Activated effector memory CD4-positive, alpha-beta T cell treated with anti-CD3 and anti-CD28 coated beads, Interleukin-2, amount 50 U/mL, for 16 hours (primary cell): Measurements from ENCODE around the gene TAS2R3.
"Not testable (repeated sequence)": the region's sequence is repeated elsewhere in the genome, so short reads cannot be mapped to it uniquely, and the experiment has no call there.

ENCODE experiments used
- DNase-seq: peaks from one replicate; pipeline ENCODE4 v3.0.0-alpha.2; 2020

TAS2R3 gene, protein sequence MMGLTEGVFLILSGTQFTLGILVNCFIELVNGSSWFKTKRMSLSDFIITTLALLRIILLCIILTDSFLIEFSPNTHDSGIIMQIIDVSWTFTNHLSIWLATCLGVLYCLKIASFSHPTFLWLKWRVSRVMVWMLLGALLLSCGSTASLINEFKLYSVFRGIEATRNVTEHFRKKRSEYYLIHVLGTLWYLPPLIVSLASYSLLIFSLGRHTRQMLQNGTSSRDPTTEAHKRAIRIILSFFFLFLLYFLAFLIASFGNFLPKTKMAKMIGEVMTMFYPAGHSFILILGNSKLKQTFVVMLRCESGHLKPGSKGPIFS

DNA sequence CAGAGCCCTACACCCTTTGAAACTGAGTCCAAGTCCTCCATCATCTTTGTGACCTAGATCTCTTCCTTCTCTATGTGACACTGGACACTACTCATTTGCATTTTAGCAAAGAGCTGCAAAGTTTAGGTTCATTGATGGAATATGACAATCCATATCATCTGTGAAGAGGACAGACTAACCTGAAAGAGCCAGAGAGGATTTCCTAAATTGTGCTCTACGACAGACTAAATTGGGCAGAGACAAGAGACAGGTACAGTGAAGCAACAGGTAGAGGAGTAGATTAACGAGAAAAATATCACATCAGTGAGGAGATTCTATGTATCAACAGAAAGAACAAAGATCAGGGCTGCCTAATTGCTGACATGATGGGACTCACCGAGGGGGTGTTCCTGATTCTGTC, at the start of gene TAS2R3:
TSS of gene TAS2R3 (plus strand) at position 301 of the 400 bp plus-strand sequence. CDS start at position 363, 62 bp downstream.
- no peak for DNase-seq

DNA sequence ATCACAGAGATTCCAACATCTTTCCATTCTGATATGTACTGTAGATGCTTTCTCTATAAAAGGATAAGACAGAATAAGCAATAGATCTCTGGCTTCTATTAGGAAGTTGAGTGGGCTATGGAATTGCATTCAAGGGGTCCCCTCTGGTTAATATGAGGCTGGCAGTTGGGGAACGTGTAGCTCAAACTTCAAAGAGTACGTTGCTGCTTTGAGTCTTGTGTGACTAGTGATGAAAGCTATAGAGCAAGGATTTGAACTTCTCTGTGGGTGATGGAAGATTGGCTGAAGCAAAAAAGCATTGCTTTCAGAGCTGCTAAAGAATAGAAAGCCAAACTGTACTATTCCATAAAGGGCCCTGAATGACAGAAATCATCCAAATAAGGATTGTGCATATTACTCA, 49.3 kb upstream of the TAS2R3 start:
- no peak for DNase-seq

DNA sequence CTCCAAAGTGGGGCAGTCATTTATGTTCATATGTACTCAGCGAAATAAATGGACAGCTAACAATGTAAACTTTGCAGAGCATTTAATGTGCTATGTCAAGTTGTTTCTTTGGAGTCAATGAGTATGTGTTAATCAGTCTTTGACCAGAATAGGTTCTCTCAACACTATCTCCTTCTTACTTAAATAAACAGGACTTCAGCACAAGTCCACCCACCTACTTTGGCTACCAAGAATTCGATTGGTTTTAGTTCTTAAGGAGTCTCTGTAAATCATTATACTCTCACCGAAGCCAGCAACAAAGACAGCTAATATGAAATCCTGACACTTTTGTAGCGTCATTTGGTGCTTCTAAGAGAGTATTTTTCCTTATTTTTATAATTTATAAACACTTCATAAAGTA, 48.9 kb upstream of the TAS2R3 start:
- DNase-seq = no peak

DNA sequence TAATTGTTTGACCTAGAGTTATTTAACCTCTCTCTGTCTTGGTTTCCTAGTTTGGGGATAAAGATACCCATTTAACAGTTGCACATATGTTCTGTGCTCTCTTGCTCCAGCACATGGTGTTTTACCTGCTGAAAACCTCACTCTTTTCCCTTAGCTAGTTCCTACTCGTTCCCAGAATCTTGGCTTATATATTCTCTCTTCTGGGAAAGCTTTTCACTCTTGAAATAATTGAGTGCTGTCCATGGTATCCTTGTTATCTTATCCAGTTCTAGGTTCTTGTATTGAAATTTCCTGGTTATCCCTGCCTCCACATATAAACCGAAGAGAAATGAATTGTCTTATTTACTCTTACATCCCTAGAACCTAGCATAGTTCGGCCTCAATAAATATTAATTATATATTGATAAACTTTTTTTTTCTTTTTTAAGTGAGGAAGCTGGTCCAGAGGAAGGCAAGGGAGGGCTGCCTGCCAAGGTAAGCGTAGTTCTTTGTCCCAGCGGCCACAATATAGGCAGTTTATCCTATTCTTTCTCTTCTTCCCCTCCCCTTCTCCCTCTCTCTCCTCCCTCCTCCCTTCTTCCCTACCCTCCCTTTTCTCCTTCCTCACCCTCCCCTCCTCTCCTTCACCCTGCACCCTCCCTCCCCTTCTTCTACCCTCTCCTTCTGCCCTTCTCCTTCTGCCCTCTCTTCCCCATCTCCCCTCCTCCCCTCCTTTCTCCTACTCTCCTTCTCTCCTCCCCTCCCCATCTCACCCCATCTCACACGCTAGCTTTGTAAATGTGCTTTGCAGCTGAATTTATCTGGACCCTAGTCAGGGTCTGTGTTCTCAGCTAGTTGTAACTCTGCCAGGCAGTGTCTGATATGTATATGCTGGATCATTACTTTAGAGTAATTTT, 47.9 kb upstream of the TAS2R3 start:
- no peak for DNase-seq

DNA sequence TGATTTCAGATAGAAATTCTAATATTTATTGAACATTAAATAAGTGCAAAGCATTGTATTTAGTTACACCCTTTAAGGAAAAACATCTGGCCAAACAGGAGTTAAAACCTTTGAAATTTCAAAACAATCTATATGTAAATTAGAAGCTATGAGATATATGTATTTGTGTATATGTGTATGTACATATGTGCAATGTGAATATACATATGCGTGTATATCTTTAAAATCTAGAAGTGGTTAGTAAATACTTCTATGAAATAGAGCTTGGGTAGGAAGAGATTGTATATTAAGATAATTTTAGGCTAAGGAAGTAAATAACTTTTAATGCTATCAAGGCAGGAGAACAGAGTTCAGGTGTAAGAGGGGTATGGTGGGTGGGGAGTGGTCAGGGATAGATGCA, 46.4 kb upstream of the TAS2R3 start:
- DNase-seq = no peak

DNA sequence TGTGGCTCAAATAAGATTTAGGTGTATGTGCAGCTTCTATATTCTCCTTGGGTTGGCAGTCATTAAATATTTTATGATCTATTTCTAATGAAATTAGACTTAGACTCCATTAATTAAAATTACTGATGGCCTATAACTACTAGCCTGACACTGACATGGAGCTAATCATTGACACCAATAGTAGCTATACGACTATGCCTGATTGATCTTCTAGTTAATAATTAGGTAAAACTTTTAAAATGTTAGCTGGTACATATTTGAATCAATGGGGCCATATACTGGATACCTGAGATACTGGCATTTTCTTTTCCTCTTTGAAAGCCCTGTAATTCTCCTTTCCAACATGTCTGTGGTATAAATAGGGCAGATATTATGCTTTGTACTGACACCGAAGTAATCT, 41.4 kb upstream of the TAS2R3 start:
- DNase-seq = no peak

DNA sequence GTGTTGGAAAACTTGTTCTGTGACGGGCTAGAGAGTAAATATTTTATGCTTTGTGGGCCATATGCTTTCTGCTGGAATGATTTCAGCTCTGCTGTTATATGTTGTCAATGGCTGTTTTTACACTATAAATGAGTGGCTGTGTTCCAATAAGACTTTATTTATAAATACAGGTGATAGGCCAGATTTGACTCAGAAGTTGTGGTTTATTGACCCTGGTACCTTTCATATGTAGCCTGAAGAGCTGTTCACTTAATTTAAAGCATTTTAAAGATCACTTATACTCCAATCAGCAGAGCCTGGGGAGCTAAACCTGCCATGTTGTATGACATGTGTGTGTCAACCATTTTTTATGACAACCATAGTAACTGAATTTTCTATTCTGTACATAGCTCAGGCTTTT, 34.9 kb upstream of the TAS2R3 start:
- DNase-seq = no peak

DNA sequence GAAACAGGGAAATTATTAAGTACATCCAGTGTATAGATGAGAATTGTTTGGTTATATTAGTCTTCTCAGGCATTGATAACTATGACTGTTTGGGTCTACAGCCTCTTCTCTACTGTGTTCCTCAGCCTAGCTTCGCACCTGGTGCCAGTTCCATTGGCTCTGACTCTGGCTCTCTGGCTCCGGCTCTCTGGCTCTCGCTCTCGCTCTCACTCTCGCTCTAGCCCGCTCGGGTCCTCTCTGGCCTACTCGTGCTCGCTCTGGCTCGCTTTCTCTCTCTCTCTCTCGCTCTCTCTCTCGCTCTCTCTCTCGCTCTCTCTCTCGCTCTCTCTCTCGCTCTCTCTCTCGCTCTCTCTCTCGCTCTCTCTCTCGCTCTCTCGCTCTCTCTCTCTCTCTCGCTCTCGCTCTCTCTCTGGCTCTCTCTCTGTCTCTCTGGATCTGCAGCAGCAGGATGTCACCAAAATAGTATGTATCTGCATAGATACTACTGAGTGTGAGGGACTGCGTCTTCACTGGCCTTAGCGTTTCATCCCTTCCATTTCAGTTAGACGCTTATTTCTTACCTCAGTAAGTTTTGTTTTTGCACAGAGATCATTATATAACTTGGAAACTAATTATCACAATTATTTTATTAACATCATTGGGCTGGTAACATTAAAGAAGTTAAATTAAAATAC, 32.3 kb upstream of the TAS2R3 start:
- DNase-seq = no peak

DNA sequence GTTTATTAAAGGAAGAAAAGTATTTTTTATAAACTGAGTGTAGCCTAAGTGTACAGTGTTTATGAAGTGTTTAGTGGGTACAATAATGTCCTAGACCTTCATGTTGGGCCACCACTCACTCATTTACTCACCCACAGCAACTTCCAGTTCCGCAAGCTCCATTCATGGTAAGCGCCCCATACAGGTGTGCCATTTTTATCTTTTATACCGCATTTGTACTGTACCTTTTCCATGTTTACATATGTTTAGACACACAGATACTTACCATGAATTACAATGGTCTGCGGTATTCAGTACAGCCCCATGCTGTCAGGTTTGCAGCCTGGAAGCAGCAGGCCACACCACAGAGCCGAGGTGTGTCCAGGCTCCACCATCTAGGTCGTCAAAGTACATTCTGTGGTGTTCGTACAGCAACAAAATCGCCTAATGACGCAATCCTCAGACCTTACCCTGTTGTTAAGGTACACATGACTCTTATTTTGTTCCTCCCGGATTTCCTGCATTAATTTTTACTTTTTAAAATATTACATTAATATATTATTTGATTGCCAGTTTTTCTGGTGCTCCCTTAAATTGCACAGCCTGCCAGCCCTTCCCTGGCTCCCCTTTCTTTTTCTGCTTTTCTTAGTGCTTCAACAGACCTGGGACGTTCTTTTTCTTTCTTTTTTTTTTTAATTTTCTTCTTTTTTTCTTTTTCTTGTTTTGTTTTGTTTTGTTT, 26.6 kb upstream of the TAS2R3 start:
- no peak for DNase-seq

DNA sequence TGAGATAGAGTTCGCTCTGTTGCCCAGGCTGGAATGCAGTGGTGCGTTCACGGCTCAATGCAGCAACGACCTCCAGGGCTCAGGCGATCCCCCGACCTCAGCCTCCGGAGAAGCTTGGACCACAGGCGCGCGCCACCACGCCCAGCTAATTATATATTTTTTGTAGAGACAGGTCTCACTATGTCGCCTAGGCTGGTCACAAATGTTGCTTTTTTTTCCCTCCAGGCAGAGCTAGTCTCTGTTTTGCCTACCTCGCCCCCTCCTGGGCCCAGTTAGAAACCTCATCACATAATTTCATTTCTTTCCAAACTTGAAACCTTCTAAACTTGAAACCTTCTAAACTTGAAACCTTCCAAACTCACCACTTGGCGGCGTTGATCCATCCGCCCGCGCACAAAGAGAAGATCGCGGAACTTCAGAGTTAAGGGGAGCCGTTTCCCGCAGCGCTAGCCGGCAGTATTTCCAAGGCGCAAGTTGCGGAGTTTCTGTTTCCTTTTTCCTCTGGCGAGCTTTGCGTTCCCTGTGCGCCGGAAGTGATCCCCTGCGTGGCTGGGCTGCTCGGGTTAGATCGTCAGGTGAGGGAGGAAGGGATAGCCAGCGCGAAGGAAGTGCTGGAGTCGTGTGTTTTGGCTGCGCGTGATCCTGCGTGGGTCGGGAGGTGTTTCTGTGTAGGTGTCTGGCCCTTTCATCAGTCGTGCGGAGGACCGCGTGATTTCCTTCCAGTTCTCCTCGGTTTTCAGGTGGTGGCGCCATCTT, 25.9 kb upstream of the TAS2R3 start, which contains the start of gene SSBP1:
TSS of gene SSBP1 (plus strand) at position 523 of the 756 bp plus-strand sequence. CDS start 809 bp downstream, outside the sequence.
- DNase-seq = peak; percentile 97

DNA sequence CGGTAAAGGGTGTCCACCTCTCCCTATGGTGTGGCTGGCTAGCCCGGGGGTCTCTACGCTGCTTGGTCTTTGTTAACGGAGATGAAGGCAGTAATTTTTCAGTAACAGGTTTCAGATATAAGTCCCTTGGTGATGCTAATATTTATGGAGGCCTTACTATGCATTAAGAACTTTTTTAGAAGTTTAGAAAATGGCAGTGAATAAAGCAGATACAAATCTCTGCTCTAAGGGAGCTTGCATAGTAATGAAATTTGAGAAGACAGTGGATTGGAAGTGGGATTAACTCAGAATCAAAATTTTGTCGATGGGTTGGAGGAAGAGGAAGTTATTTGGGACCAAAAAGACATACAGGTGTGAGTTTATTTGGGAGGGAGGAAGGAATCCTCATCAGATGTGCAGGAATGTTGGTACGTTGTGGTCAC, 25.3 kb upstream of the TAS2R3 start:
- no peak for DNase-seq

DNA sequence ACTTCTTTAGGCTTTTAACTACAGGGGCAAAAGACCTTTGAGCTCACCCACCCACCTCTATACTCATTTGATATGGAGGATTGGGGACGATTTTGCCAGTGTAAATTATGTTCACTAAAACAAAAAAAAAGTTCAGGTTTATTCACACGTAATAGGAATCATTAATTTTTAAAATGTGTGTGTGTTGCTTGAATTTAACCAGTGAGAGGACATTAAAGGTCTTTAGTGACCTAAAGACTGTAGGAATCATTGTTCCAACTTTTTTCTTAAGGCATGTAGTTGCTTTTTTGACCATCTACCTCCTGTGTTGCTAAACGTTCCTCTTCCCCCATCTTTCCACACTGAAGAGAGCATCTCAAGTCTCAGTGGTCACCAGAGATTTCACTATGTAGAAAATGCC, 24.6 kb upstream of the TAS2R3 start:
- no peak for DNase-seq

DNA sequence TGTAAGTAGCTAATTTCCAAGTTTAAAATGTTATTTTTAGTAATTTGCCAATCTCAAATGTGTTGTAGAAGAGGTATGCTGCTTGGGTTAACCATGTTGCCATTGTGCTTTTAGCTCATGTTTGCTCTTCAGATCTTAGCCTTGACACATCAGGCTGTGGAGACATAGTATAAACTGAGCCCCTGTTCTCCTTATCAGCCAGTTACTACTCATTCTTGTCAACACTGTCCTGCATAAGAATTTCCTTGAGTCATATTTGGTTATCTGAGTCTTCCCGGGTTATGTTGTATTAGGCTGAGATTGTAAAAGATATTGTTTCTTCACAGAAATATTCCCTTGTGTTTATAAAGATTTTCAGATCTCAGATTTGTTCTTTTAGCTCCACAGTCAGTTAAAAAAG, 21.7 kb upstream of the TAS2R3 start:
- DNase-seq = no peak

DNA sequence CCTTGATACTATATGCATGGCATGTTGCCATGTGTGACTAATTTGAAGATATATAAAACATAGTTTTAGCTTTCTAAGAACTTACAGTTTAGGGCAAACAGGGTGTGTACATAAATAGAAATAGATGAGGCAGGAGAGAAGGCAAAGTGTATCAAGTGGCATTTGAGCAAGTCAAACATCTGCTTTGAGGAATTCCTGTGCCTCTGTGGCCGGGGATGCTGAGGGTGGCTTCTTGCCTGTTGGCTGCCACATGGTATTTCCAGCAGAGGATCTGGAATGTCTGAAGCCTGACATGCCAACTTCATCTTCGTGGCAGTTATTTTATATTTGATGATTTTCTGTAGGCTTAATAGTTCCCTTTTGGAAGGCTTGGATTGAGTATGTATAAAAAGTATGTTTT, 19.8 kb upstream of the TAS2R3 start:
- no peak for DNase-seq

DNA sequence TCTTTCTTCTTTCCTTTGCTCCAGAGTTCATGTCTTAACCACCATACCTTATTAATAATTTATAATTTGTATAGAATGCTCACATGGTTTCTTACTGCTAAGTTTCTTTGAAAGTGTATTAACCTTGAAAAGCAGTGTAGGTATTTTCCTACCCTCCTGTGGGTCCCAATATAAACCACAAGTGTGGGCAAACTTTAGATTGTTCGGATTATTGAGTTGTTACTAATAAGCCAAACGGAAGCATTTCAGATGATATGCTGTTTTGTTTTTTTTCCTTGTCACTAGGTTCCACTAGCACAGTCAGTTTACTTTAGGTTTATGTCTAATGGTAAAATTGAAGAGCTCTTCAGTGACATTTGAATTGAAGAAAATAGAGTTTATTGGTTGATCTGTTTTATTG, 15.5 kb upstream of the TAS2R3 start:
- DNase-seq = no peak

DNA sequence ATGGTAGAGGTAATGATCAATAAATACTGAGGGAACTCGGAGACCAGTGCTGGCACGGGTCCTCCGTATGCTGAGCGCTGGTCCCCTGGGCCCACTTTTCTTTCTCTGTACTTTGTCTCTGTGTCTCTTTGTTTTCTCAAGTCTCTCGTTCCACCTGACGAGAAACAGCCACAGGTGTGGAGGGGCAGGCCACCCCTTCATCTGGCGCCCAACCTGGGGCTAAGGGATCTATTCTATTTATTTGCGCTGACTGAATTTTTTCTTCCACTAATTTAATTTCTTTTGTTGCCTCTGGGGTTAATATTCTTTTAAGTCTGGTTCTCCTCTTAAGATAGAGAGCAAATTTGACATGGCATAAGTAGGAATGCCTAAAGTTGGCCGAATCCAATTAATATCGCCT, 12.0 kb upstream of the TAS2R3 start:
- not testable (repeated sequence) for DNase-seq

DNA sequence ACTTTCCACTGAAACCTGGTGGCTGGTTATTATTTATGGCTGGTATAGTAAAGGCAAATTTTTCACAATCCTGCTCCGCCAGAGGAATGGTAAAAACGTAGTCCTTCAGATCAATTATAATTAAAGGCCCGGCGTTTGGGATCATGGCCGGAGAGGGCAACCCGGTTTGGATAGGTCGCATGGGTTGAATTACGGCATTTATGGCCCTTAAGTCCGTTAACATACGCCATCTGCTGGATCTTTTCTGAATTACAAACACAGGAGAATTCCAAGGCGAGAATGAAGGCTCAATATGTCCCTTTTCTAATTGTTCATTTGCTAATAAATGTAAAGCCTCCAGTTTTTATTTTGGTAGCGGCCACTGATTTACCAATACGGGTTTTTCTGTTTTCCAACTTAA, 11.3 kb upstream of the TAS2R3 start:
- DNase-seq = no peak

DNA sequence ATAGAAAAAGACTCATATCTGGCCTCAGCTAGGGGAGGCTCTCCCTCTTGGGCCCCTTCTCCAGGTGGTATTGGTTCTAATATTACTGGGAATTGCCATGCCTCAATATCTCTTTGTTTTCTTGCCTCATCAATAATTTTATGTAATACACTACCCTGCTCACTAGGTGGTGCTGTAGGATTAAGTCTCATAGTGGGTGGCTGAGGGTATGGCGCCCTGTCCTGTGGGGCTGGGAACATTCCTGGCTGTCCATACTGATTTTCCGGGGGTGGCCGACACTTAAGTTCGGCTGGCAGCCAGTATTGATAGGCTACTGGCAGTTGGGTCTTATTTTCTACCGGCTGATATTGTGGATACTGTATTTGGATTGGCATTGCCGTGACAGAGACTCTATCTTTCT, 9.0 kb upstream of the TAS2R3 start:
- DNase-seq = no peak

DNA sequence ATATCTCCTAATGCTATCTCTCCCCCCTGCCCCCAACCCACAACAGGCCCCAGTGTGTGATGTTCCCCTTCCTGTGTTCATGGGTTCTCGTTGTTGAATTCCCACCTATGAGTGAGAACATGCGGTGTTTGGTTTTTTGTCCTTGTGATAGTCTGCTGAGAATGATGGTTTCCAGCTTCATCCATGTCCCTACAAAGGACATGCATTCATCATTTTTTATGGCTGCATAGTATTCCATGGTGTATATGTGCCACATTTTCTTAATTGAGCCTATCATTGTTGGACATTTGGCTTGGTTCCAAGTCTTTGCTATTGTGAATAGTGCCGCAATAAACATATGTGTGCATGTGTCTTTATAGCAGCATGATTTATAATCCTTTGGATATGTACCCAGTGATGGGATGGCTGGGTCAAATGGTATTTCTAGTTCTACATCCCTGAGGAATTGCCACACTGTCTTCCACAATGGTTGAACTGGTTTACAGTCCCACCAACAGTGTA, 6.2 kb downstream of the TAS2R3 start:
- DNase-seq = not testable (repeated sequence)

DNA sequence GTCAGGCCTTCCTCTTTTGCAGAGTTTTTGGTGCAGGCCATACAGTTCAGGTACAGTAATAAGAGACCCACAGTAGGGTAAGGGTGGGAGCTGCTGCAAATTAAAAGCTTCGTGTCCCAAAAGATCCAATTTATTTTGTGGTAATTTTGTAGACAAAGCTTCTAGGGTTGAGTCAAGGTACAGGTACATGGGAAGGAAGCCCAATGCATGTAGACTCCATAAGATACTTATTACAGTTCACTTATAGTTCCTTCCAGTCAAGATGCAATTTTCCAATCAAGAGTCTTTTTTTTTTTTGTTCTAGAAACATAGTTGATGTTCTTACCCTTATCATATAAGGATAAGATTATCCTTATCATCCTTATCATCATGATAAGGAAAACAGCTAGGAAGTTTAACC, 12.5 kb downstream of the TAS2R3 start, which contains the start of gene TAS2R4:
TSS of gene TAS2R4 (plus strand) at position 301 of the 400 bp plus-strand sequence. CDS start 1,815 bp downstream, outside the sequence.
- no peak for DNase-seq

DNA sequence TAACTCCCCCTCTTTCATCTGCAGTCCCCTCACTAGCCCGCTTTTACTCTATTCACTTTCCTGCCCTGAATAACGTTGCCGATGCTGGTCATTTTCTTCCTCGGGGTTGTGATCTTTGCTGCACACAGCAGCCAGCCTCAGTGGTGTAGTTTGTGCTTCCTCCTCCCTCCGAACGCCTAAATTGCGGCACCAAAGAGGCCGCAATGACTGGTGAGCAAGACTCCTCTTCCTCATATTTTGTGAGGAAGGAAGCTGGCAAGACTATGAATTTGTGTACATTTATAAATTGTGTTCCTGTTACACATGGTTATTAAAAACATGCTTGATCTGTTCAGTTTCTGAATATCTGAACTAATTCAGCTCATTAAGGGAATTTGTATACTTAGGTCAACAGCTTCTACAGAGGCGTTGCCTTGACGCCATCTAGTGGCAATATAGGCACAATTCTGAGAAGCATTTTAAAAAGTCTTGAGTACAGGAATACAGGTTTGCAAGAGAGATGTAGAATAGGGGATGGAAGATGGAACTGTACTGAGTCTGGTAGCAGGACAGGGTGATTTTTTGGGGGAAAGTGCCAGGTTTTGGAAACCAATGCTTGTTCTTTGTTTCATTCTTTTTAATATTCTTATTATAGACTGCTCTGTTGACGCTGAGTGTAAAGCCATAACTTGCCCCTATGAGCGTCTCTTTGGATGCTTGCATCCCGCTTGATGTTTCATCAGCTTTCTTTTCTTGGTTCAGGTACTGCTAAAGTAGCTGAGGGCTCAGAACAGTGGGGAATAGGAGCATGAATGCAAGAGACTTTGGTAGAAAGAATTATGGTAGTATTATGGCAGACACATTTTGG, 22.0 kb downstream of the TAS2R3 start:
- no peak for DNase-seq
